ENCODE measurements around the gene EHBP1. TPM values are rescaled to one million over a fixed set of nuclear protein-coding genes. Genes with fewer than 3 reads are reported as not detected.
A peak's percentile ranks its signal among the peaks of the same experiment; 100 is the strongest.

EHBP1 gene
- total and polyA plus RNA-seq, 2 donors (not counting 1 experiment from before 2014, with no cell fraction given): 129 to 191 TPM

DNA sequence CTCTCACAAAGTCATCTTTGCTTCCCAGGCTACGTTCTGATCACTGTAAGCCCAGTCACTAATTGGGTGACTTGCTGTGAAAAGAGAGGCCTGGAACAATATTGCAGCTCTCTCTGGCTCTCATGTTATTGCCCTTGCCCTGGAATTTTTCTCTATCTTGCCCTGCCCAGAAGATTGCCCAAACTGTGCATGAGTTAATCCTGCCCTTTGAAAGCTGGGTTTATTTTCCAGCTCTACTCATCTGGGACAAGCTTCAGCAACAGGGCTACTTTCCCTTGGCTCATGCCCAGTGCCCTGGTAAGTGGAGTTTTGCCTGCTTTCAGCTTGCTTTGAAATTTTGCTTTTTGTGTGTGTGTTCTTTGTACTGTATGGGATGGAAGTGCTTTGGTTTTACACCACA is 6.9 kb upstream of the EHBP1 start:
- H3K27me3 ChIP-seq (ENCODE audit: control insufficient read depth, insufficient read depth, low read length): no peaks in the 10 kb centered on the region
- no peaks in the 10 kb centered on the region for H3K79me2 ChIP-seq (ENCODE audit: control insufficient read depth, insufficient read depth, low read length)
- H3K36me3 ChIP-seq (ENCODE audit: control insufficient read depth, insufficient read depth, low read length): no peaks in the 10 kb centered on the region
- H3K4me1 ChIP-seq (ENCODE audit: control insufficient read depth, extremely low read depth, insufficient read depth, low read length): no peaks in the 10 kb centered on the region
- no peak overlapping the region for H3K4me2 ChIP-seq (ENCODE audit: extremely low read depth, insufficient read depth, low read length)
- H3K27ac ChIP-seq (ENCODE audit: insufficient read depth, low read length): no peak overlapping the region
- H3K9ac ChIP-seq (ENCODE audit: insufficient read depth, low read length): no peak overlapping the region
- H4K20me1 ChIP-seq (ENCODE audit: control insufficient read depth, extremely low read depth, insufficient read depth, low read length): no peaks in the 10 kb centered on the region
- DNase-seq (ENCODE audit: low read depth in 2 of 2): no peak
- TF ChIP-seq EZH2 (IDR thresholded peaks at IDR 0.05; ENCODE audit: low read length, missing control alignments): no peak
- TF ChIP-seq, protein P1, sequence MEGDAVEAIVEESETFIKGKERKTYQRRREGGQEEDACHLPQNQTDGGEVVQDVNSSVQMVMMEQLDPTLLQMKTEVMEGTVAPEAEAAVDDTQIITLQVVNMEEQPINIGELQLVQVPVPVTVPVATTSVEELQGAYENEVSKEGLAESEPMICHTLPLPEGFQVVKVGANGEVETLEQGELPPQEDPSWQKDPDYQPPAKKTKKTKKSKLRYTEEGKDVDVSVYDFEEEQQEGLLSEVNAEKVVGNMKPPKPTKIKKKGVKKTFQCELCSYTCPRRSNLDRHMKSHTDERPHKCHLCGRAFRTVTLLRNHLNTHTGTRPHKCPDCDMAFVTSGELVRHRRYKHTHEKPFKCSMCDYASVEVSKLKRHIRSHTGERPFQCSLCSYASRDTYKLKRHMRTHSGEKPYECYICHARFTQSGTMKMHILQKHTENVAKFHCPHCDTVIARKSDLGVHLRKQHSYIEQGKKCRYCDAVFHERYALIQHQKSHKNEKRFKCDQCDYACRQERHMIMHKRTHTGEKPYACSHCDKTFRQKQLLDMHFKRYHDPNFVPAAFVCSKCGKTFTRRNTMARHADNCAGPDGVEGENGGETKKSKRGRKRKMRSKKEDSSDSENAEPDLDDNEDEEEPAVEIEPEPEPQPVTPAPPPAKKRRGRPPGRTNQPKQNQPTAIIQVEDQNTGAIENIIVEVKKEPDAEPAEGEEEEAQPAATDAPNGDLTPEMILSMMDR (conservative IDR thresholded peaks at IDR 0.05 in 1 of 2, IDR thresholded peaks at IDR 0.05 in 1 of 2; ENCODE audit: low read depth in 1 of 2, low read length in 2 of 2): no peak
- no peaks in the 10 kb centered on the region for H3K9me3 ChIP-seq (ENCODE audit: control insufficient read depth, insufficient read depth, low read depth, low read length)
- no peak overlapping the region for H3K4me3 ChIP-seq (replicated peaks in 1 of 4; ENCODE audit: control extremely low read depth in 1 of 4, insufficient read depth in 1 of 4, low read depth in 3 of 4, low read length in 4 of 4)
- no peak overlapping the region for H2AFZ ChIP-seq (ENCODE audit: low read length)

- Histone ChIP-seq H3K27ac (ENCODE audit: insufficient read depth, low read length) (peak overlapping the region; percentile 70), H3K36me3 (ENCODE audit: control insufficient read depth, insufficient read depth, low read length) (peaks cover under 1% of the 10 kb centered on the region), H3K4me2 (ENCODE audit: extremely low read depth, insufficient read depth, low read length) (peak overlapping the region; percentile 79), H3K4me3 (replicated peaks in 1 of 4; ENCODE audit: control extremely low read depth in 1 of 4, insufficient read depth in 1 of 4, low read depth in 3 of 4, low read length in 4 of 4) (peak overlapping the region; percentile 59 to 71 (median 64)), H3K9me3 (ENCODE audit: control insufficient read depth, insufficient read depth, low read depth, low read length) (no peaks in the 10 kb centered on the region), H3K27me3 (ENCODE audit: control insufficient read depth, insufficient read depth, low read length) (no peaks in the 10 kb centered on the region), H3K9ac (ENCODE audit: insufficient read depth, low read length) (peak overlapping the region; percentile 27), H4K20me1 (ENCODE audit: control insufficient read depth, extremely low read depth, insufficient read depth, low read length) (no peaks in the 10 kb centered on the region), H3K4me1 (ENCODE audit: control insufficient read depth, extremely low read depth, insufficient read depth, low read length) (no peaks in the 10 kb centered on the region), H3K79me2 (ENCODE audit: control insufficient read depth, insufficient read depth, low read length) (peaks cover 37% of the 10 kb centered on the region), H2AFZ (ENCODE audit: low read length) (peak overlapping the region; percentile 63)
- TF ChIP-seq, protein P1 (conservative IDR thresholded peaks at IDR 0.05 in 1 of 2, IDR thresholded peaks at IDR 0.05 in 1 of 2; ENCODE audit: low read depth in 1 of 2, low read length in 2 of 2): no peak
- no peak for TF ChIP-seq EZH2 (IDR thresholded peaks at IDR 0.05; ENCODE audit: low read length, missing control alignments)
- no peak for DNase-seq (ENCODE audit: low read depth in 2 of 2)
These were observed 883 bp upstream of the EHBP1 start for GRCh38 chr2:62704654-62705006.

- Histone ChIP-seq H3K9ac (ENCODE audit: insufficient read depth, low read length) (peak overlapping the region; percentile 60), H2AFZ (ENCODE audit: low read length) (peak overlapping the region; percentile 29), H3K9me3 (ENCODE audit: control insufficient read depth, insufficient read depth, low read depth, low read length) (no peaks in the 10 kb centered on the region), H3K4me2 (ENCODE audit: extremely low read depth, insufficient read depth, low read length) (peak overlapping the region; percentile 67), H3K27ac (ENCODE audit: insufficient read depth, low read length) (peak overlapping the region; percentile 73), H3K4me3 (replicated peaks in 1 of 4; ENCODE audit: control extremely low read depth in 1 of 4, insufficient read depth in 1 of 4, low read depth in 3 of 4, low read length in 4 of 4) (peak overlapping the region; percentile 72 to 84 (median 81)), H3K27me3 (ENCODE audit: control insufficient read depth, insufficient read depth, low read length) (no peaks in the 10 kb centered on the region), H3K4me1 (ENCODE audit: control insufficient read depth, extremely low read depth, insufficient read depth, low read length) (no peaks in the 10 kb centered on the region), H4K20me1 (ENCODE audit: control insufficient read depth, extremely low read depth, insufficient read depth, low read length) (no peaks in the 10 kb centered on the region), H3K36me3 (ENCODE audit: control insufficient read depth, insufficient read depth, low read length) (peaks cover 1% of the 10 kb centered on the region), H3K79me2 (ENCODE audit: control insufficient read depth, insufficient read depth, low read length) (peaks cover 48% of the 10 kb centered on the region)
- TF ChIP-seq, protein P1 (conservative IDR thresholded peaks at IDR 0.05 in 1 of 2, IDR thresholded peaks at IDR 0.05 in 1 of 2; ENCODE audit: low read depth in 1 of 2, low read length in 2 of 2): peak; percentile 5 to 15
- no peak for TF ChIP-seq EZH2 (IDR thresholded peaks at IDR 0.05; ENCODE audit: low read length, missing control alignments)
- DNase-seq (ENCODE audit: low read depth in 2 of 2): peak; percentile 35 to 57
These were observed 577 bp downstream of the EHBP1 start for GRCh38 chr2:62705859-62706720.

All from fibroblast of lung (primary cell).